HG03064 (cell line): Measurements from ENCODE around the gene ATP6V0C.

ENCODE experiments used
- ATAC-seq: cut with Tn5 transposase; IDR thresholded peaks from one replicate; pipeline ENCODE4 v1.9.1; 2021; ENCODE audit warnings: low read depth; ENCODE audit not compliant: unreplicated experiment

The ATP6V0C gene

GRCh38 chr16:2490190-2491105 is 23.3 kb upstream of the ATP6V0C start:
- no peak for ATAC-seq

GRCh38 chr16:2492292-2492691 is 21.5 kb upstream of the ATP6V0C start:
- ATAC-seq: no peak

GRCh38 chr16:2493605-2494004 is 20.1 kb upstream of the ATP6V0C start:
- no peak for ATAC-seq

DNA sequence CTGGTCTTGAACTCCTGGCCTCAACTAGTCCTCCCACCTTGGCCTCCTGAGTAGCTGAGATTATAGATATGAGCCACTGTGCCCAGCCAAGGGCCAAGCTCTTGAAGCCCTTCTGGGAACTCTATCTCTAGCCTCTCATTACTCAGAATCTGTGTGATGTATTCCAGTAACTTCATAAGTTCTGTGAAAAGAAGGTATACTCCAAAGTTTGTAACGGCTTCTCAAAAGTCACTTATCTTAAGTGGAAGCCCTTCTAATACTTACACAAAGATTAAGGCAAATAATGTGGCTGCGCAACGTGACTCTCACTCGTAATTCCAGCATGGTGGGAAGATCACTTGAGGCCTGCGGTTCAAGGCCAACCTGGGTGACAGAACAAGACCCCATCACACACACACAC is 19.1 kb upstream of the ATP6V0C start:
- ATAC-seq: no peak

- no peak for ATAC-seq
Observed at GRCh38 chr16:2495041-2495440, 18.7 kb upstream of the ATP6V0C start.

DNA sequence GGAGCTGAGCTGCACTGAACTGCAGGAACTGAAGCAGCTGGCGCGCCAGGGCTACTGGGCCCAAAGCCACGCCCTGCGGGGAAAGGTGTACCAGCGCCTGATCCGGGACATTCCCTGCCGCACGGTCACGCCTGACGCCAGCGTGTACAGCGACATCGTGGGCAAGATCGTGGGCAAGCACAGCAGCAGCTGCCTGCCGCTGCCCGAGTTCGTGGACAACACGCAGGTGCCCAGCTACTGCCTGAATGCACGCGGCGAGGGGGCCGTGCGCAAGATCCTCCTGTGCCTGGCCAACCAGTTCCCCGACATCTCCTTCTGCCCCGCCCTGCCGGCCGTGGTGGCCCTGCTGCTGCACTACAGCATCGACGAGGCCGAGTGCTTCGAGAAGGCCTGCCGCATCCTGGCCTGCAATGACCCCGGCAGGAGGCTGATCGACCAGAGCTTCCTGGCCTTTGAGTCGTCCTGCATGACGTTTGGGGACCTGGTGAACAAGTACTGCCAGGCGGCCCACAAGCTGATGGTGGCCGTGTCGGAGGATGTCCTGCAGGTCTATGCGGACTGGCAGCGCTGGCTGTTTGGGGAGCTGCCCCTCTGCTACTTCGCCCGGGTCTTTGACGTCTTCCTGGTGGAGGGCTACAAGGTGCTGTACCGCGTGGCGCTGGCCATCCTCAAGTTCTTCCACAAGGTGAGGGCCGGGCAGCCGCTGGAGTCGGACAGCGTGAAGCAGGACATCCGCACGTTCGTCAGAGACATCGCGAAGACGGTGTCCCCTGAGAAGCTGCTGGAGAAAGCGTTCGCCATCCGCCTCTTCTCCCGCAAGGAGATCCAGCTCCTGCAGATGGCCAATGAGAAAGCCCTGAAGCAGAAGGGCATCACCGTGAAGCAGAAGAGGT is 17.3 kb upstream of the ATP6V0C start:
- no peak for ATAC-seq

DNA sequence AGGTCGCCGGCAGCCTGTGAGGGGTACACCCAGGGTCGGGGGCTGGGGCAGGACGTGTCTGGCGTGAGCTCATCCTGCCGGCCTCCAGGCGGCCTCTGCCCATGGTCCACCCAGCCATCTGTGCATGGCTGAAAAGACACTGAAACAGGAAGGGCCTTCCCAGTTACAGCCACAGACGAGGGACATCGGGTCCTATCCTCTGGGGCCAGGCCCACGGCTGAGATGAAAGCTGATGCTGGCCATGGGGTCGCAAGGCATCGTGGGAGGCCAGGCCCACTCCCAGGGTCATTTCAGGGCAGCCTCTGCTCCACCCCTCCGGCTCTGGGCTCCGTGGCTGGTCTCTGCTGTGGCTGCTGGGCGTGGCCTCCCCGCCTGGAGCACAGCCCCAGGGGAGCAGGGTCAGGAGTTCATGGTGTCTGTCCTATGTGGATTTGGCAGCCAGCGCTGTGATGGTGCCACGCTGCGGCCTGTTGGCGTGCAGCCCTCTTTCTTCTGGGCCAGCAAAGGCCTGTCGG is 16.6 kb upstream of the ATP6V0C start:
- no peak for ATAC-seq

GRCh38 chr16:2497695-2498484 is 15.9 kb upstream of the ATP6V0C start:
- ATAC-seq: no peak

- no peak for ATAC-seq
Observed at GRCh38 chr16:2498531-2499253, 15.1 kb upstream of the ATP6V0C start.

GRCh38 chr16:2499454-2499853 is 14.3 kb upstream of the ATP6V0C start:
- ATAC-seq: no peak

GRCh38 chr16:2499890-2500429 is 13.8 kb upstream of the ATP6V0C start:
- no peak for ATAC-seq

- no peak for ATAC-seq
Observed at GRCh38 chr16:2500430-2500917, 13.3 kb upstream of the ATP6V0C start.

DNA sequence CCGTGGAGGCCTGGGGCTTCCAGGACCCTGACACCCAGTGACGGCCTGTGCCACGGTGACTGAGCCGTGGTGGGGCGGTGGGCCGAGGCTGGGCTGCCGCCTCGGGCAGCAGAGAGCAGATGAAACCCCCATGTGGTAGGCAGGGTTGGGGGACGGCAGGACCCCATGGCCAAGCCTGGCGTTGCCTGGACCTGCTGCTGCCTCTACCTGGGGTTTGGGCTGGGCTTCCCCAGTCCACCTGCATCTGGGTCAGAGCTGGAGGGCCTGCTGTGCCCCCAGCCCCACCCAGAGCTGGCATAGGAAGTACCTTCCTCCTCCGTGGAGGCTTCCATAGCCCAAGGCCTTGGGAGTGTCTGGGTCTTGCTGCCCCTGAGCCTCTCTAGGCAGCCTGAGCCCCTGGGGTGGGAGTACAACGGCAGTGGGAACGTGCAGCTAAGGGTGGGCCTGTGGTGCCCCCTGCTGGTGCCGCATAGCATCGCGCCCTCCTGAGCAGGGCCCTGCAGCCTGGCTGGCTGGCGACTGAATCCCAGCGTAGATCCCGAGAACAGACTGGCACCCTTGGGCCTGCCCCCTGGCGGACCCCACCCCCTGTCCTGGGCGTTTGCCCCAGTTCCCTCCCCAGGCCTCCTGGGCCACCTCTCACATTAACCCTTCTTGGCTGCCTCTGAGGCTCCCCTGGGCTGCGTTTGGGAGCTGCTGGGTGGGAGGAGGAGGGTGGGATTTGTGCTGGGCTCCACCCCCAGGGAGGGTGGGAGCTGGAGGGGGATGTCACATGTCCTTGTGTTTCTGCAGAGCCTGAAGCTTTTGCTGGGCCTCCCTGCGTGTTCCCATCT is 12.6 kb upstream of the ATP6V0C start:
- no peak for ATAC-seq

DNA sequence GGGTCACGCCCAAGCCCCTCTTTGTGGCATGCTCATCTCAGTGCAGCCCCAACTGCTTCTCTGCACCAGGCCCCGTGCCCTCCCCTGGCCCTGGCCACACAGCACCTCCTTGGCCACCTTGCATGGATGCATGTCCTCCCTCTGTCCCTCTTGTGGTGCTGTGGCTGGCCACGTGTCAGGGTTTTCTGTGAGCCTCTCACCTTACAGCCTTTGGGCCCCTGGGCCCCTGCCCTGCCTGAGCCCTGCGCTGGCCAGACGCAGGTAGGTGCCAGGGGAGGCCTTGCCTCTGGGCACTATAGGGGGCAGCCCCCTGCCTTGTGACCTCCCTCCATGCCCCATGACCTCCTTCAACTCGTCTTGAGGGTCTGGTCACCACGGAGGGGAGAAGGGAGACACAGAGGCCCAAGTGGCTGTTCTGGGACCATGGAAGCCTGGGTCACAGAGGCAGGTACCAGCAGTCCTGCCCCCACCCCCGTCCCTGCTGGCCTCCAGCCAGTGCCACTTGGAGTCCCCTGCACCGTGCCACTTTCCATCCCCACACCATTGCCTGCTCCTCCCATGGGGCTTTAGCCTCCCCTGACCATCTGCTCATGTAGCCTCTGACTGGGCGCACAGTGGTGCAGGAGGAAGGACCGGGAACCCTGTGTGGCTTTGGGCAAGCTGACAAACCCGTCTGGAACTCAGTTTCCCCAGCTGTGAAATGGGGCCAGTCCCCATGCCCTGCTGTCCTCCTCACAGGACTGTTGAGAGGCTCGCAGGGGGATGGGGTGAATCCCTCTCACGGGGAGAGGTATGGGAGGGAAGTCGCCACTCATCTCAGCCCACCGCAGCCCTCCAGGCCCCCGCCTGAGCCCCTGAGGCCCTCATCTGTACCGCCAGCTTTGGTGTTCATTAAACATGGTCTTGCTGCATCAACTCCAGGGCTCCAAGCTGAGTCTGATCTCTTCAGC is 11.5 kb upstream of the ATP6V0C start:
- ATAC-seq: no peak

GRCh38 chr16:2505695-2506094 is 8.1 kb upstream of the ATP6V0C start:
- no peak for ATAC-seq

DNA sequence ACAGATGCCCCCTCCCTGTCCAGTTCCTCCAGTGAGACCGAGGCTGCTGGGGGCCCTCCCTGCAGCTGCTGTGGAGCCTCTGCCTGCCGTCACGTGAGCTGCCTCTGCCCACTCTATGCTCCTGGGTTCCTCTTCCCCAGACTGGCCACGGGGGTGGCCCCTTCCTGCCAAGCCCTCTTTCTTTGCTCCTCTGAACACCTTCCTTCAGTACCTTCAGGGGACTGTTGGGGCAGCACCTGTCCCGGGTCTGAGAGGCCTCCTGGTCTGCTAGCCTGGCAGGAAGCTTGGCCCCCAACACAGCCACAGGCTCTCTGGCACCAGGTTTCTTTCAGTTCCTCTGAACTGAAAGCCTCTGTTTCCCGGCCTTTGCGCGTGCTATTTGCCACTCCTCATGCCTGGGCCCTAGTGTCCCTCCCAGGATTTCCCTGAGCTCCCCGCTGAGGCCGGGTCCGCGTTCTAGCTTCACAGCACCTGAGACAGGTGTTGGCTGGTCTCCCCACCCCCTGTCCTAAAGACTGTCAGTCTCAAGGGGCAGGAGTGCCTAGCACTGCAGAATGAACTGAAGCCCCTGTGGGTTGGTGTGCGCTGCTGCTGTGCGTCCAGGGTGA is 6.6 kb upstream of the ATP6V0C start:
- no peak for ATAC-seq

DNA sequence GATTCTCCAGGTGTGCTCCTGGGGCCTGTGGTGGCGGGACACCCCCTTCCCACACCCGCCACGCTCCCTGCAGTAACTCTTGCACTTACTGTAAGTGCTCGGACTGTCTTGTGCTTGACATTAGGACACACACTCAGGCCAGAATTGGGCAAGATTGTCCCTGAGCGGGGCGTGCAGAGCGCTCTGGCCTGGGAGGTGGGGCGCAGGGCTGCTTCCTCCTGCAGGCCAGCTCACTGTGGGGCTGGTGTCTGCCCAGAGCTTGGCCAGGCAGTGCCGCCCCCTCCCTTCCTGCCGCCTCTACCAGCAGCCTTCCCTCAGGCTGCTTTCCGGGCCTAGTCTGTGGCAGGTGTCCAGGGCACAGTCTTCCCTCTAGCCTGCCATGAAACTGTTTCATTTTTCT is 6.1 kb upstream of the ATP6V0C start:
- no peak for ATAC-seq
